ENCODE data around the gene WBP2. TPM values are rescaled to one million over a fixed set of nuclear protein-coding genes. Genes with fewer than 3 reads are reported as not detected.
A peak's percentile ranks its signal among the peaks of the same experiment; 100 is the strongest.

Gene WBP2
- total and polyA plus RNA-seq, 2 of the 13 experiments (the other 11 are each of a cell fraction or from before 2014, with no cell fraction given) = 29.2 to 29.5 TPM

GRCh38 chr17:75845058-75845711 is 9.9 kb downstream of the WBP2 start (continued):
- TF ChIP-seq, protein P1, sequence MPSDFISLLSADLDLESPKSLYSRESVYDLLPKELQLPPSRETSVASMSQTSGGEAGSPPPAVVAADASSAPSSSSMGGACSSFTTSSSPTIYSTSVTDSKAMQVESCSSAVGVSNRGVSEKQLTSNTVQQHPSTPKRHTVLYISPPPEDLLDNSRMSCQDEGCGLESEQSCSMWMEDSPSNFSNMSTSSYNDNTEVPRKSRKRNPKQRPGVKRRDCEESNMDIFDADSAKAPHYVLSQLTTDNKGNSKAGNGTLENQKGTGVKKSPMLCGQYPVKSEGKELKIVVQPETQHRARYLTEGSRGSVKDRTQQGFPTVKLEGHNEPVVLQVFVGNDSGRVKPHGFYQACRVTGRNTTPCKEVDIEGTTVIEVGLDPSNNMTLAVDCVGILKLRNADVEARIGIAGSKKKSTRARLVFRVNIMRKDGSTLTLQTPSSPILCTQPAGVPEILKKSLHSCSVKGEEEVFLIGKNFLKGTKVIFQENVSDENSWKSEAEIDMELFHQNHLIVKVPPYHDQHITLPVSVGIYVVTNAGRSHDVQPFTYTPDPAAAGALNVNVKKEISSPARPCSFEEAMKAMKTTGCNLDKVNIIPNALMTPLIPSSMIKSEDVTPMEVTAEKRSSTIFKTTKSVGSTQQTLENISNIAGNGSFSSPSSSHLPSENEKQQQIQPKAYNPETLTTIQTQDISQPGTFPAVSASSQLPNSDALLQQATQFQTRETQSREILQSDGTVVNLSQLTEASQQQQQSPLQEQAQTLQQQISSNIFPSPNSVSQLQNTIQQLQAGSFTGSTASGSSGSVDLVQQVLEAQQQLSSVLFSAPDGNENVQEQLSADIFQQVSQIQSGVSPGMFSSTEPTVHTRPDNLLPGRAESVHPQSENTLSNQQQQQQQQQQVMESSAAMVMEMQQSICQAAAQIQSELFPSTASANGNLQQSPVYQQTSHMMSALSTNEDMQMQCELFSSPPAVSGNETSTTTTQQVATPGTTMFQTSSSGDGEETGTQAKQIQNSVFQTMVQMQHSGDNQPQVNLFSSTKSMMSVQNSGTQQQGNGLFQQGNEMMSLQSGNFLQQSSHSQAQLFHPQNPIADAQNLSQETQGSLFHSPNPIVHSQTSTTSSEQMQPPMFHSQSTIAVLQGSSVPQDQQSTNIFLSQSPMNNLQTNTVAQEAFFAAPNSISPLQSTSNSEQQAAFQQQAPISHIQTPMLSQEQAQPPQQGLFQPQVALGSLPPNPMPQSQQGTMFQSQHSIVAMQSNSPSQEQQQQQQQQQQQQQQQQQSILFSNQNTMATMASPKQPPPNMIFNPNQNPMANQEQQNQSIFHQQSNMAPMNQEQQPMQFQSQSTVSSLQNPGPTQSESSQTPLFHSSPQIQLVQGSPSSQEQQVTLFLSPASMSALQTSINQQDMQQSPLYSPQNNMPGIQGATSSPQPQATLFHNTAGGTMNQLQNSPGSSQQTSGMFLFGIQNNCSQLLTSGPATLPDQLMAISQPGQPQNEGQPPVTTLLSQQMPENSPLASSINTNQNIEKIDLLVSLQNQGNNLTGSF (CRISPR knock-in tag; IDR thresholded peaks at IDR 0.05) = 0 out of 2 replicates have a peak, but pooled peaks have one; percentile 2
- TF ChIP-seq, protein P2, sequence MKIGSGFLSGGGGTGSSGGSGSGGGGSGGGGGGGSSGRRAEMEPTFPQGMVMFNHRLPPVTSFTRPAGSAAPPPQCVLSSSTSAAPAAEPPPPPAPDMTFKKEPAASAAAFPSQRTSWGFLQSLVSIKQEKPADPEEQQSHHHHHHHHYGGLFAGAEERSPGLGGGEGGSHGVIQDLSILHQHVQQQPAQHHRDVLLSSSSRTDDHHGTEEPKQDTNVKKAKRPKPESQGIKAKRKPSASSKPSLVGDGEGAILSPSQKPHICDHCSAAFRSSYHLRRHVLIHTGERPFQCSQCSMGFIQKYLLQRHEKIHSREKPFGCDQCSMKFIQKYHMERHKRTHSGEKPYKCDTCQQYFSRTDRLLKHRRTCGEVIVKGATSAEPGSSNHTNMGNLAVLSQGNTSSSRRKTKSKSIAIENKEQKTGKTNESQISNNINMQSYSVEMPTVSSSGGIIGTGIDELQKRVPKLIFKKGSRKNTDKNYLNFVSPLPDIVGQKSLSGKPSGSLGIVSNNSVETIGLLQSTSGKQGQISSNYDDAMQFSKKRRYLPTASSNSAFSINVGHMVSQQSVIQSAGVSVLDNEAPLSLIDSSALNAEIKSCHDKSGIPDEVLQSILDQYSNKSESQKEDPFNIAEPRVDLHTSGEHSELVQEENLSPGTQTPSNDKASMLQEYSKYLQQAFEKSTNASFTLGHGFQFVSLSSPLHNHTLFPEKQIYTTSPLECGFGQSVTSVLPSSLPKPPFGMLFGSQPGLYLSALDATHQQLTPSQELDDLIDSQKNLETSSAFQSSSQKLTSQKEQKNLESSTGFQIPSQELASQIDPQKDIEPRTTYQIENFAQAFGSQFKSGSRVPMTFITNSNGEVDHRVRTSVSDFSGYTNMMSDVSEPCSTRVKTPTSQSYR (CRISPR knock-in tag; IDR thresholded peaks at IDR 0.05; ENCODE audit: borderline replicate concordance) = peak; percentile 95
- TF ChIP-seq REPIN1 (CRISPR knock-in tag; IDR thresholded peaks at IDR 0.05; ENCODE audit: borderline replicate concordance, low read depth) (peak; percentile 85), ZNF784 (CRISPR knock-in tag; IDR thresholded peaks at IDR 0.05; ENCODE audit: borderline replicate concordance) (no peak), NR2F6 (IDR thresholded peaks at IDR 0.05) (no peak; the same call in 1 of the 2 replicates), NR2F6 (CRISPR knock-in tag; IDR thresholded peaks at IDR 0.05) (peak; percentile 76), FOSL2 (CRISPR knock-in tag; IDR thresholded peaks at IDR 0.05) (peak; percentile 56; the same call in 1 of the 2 replicates), ZNF34 (CRISPR knock-in tag; IDR thresholded peaks at IDR 0.05; ENCODE audit: borderline replicate concordance) (no peak), STAG1 (CRISPR knock-in tag; IDR thresholded peaks at IDR 0.05) (peak; percentile 62), HNRNPUL1 (IDR thresholded peaks at IDR 0.05; ENCODE audit: low read depth, low read length) (no peak), ZNF737 (CRISPR knock-in tag; IDR thresholded peaks at IDR 0.05; ENCODE audit: borderline replicate concordance) (no peak), BCL6 (CRISPR knock-in tag; IDR thresholded peaks at IDR 0.05) (peak; percentile 57; the same call in 1 of the 2 replicates), IRF9 (CRISPR knock-in tag; IDR thresholded peaks at IDR 0.05; ENCODE audit: borderline replicate concordance) (peak; percentile 76; the same call in 1 of the 2 replicates)
- TF ChIP-seq, protein P3, sequence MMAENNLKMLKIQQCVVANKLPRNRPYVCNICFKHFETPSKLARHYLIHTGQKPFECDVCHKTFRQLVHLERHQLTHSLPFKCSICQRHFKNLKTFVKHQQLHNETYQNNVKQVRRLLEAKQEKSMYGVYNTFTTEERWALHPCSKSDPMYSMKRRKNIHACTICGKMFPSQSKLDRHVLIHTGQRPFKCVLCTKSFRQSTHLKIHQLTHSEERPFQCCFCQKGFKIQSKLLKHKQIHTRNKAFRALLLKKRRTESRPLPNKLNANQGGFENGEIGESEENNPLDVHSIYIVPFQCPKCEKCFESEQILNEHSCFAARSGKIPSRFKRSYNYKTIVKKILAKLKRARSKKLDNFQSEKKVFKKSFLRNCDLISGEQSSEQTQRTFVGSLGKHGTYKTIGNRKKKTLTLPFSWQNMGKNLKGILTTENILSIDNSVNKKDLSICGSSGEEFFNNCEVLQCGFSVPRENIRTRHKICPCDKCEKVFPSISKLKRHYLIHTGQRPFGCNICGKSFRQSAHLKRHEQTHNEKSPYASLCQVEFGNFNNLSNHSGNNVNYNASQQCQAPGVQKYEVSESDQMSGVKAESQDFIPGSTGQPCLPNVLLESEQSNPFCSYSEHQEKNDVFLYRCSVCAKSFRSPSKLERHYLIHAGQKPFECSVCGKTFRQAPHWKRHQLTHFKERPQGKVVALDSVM (CRISPR knock-in tag; IDR thresholded peaks at IDR 0.05) = no peak
- TF ChIP-seq, protein P4, sequence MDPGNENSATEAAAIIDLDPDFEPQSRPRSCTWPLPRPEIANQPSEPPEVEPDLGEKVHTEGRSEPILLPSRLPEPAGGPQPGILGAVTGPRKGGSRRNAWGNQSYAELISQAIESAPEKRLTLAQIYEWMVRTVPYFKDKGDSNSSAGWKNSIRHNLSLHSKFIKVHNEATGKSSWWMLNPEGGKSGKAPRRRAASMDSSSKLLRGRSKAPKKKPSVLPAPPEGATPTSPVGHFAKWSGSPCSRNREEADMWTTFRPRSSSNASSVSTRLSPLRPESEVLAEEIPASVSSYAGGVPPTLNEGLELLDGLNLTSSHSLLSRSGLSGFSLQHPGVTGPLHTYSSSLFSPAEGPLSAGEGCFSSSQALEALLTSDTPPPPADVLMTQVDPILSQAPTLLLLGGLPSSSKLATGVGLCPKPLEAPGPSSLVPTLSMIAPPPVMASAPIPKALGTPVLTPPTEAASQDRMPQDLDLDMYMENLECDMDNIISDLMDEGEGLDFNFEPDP (CRISPR knock-in tag; conservative IDR thresholded peaks at IDR 0.05) = no peak

Data from HepG2 (cell line).